GM23248 (cell line): Measurements from ENCODE around the gene CST6.

Experiments
- EZH2 ChIP-seq: fragments of 200-600 bp; sonication (generic); IDR thresholded peaks from 2 replicates; pipeline ENCODE4 v1.6.1; 2018; ENCODE audit warnings: antibody characterized with exemption, mild to moderate bottlenecking; ENCODE audit not compliant: insufficient read depth, poor library complexity, severe bottlenecking
- EZH2phosphoT487 ChIP-seq: fragments of 200-600 bp; sonication (generic); IDR thresholded peaks from 2 replicates; pipeline ENCODE4 v1.6.1; 2018; ENCODE audit warnings: antibody characterized with exemption, moderate library complexity, mild to moderate bottlenecking, low read depth; ENCODE audit not compliant: insufficient read depth

DNA sequence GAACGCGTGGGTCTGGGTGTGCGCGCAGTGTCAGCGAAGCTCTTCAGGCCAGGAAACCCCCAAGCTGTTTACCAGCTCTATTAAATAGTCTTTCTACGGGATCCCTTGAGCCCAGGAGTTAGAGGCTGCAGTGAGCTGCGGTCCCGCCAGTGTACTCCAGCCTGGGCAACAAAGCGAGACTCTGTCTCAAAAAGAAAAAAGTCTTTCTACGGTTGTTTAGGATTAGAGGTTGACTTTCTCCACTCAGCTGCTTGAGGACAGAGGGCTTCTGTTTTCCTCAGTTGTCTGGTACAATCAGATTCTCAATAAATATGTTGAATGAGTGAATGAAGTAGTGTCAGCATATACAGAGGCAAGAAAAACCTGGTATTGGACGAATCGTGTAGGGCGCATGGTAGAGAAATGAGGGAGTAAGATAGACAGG is 49.7 kb upstream of the CST6 start:
- no peak for TF ChIP-seq EZH2
- no peak for TF ChIP-seq EZH2phosphoT487
